ENCODE data around the gene ABHD16A.
A peak's percentile ranks its signal among the peaks of the same experiment; 100 is the strongest.

The ABHD16A gene

GRCh38 chr6:31687321-31687720, 15.8 kb downstream of the ABHD16A start:
- Histone ChIP-seq H2BK5ac (ENCODE audit: low read depth, low read length, poor library complexity, severe bottlenecking) (no peak overlapping the region), H3K18ac (ENCODE audit: low read depth in 1 of 2, low read length in 2 of 2) (no peak overlapping the region), H3K9me3 (ENCODE audit: control insufficient read depth, low read length) (no peaks in the 10 kb centered on the region), H3K4me2 (ENCODE audit: low read length, poor library complexity, severe bottlenecking) (no peak overlapping the region), H3K4me1 (ENCODE audit: control insufficient read depth, insufficient read depth, low read depth, low read length) (peaks cover 2% of the 10 kb centered on the region), H3K79me1 (replicated peaks; ENCODE audit: low read length, poor library complexity, severe bottlenecking) (peaks cover 3% of the 10 kb centered on the region), H3K9ac (ENCODE audit: low read length) (no peak overlapping the region), H3K23ac (ENCODE audit: low read length in 2 of 2) (no peak overlapping the region), H2AFZ (ENCODE audit: low read depth, low read length) (no peak overlapping the region), H2BK12ac (ENCODE audit: low read length in 2 of 2) (no peak overlapping the region), H3K14ac (ENCODE audit: low read length in 2 of 2) (no peak overlapping the region), H2BK15ac (ENCODE audit: low read depth, poor library complexity, severe bottlenecking) (no peak overlapping the region), H3K4me3 (ENCODE audit: insufficient read depth in 1 of 2, low read depth in 1 of 2, low read length in 2 of 2) (no peak overlapping the region), H3K36me3 (ENCODE audit: control insufficient read depth in 1 of 2, insufficient read depth in 2 of 2, low read depth in 1 of 2, low read length in 2 of 2) (peaks cover 71 to 75% of the 10 kb centered on the region in 2 experiments), H4K8ac (ENCODE audit: low read length) (no peak overlapping the region), H4K91ac (ENCODE audit: low read length) (no peak overlapping the region), H2BK120ac (ENCODE audit: low read depth, low read length) (no peak overlapping the region), H3K27ac (ENCODE audit: low read length, poor library complexity, severe bottlenecking) (no peak overlapping the region), H2AK5ac (ENCODE audit: low read length, severe bottlenecking) (no peak overlapping the region), H3K4ac (ENCODE audit: low read depth in 1 of 2, low read length in 2 of 2) (no peak overlapping the region), H3K27me3 (ENCODE audit: control insufficient read depth in 1 of 2, insufficient read depth in 1 of 2, low read length in 2 of 2) (no peaks in the 10 kb centered on the region)
- DNase-seq = no peak
- 96% methylated on average over 8 of the region's 8 CpGs for WGBS

GRCh38 chr6:31686483-31686882, 16.6 kb downstream of the ABHD16A start:
- peaks cover 66 to 68% of the 10 kb centered on the region in 2 experiments for H3K36me3 ChIP-seq (ENCODE audit: control insufficient read depth in 1 of 2, insufficient read depth in 2 of 2, low read depth in 1 of 2, low read length in 2 of 2)
- no peak overlapping the region for H2BK120ac ChIP-seq (ENCODE audit: low read depth, low read length)

DNA sequence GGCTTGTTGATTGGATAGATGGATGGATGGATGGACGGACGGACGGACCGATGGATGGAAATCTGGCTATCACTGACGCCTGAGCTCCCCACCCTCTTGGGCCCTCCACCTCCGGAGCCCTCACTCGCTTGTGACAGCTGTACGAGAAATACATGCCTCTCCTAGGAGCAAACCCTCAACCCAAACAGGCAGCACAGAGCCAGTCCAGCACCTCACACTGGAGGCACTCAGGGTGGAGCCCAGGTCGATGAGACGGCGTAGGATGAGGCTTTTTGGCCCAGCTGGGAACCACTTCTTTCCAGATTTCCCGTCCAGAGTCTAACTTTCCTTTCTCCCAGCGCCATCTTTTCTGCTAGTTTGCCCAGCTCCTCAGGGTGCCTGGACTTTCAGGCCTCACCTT, 19.5 kb downstream of the ABHD16A start:
- H3K36me3 ChIP-seq (ENCODE audit: control insufficient read depth in 1 of 2, insufficient read depth in 2 of 2, low read depth in 1 of 2, low read length in 2 of 2) = peaks cover 39 to 40% of the 10 kb centered on the region in 2 experiments
- WGBS = 89% methylated on average over 13 of the region's 13 CpGs

More at GRCh38 chr6:31686483-31686882, 16.6 kb downstream of the ABHD16A start:
- Histone ChIP-seq H3K14ac (ENCODE audit: low read length in 2 of 2) (no peak overlapping the region), H3K18ac (ENCODE audit: low read depth in 1 of 2, low read length in 2 of 2) (no peak overlapping the region), H3K4me1 (ENCODE audit: control insufficient read depth, insufficient read depth, low read depth, low read length) (peaks cover 7% of the 10 kb centered on the region), H2BK12ac (ENCODE audit: low read length in 2 of 2) (no peak overlapping the region), H3K9ac (ENCODE audit: low read length) (no peak overlapping the region), H3K27ac (ENCODE audit: low read length, poor library complexity, severe bottlenecking) (no peak overlapping the region), H2AFZ (ENCODE audit: low read depth, low read length) (no peak overlapping the region), H3K23ac (ENCODE audit: low read length in 2 of 2) (no peak overlapping the region), H2BK5ac (ENCODE audit: low read depth, low read length, poor library complexity, severe bottlenecking) (no peak overlapping the region), H3K4me3 (ENCODE audit: insufficient read depth in 1 of 2, low read depth in 1 of 2, low read length in 2 of 2) (no peak overlapping the region), H2BK15ac (ENCODE audit: low read depth, poor library complexity, severe bottlenecking) (no peak overlapping the region), H3K4me2 (ENCODE audit: low read length, poor library complexity, severe bottlenecking) (no peak overlapping the region), H3K9me3 (ENCODE audit: control insufficient read depth, low read length) (no peaks in the 10 kb centered on the region), H3K27me3 (ENCODE audit: control insufficient read depth in 1 of 2, insufficient read depth in 1 of 2, low read length in 2 of 2) (no peaks in the 10 kb centered on the region), H2AK5ac (ENCODE audit: low read length, severe bottlenecking) (no peak overlapping the region), H4K91ac (ENCODE audit: low read length) (no peak overlapping the region), H3K4ac (ENCODE audit: low read depth in 1 of 2, low read length in 2 of 2) (no peak overlapping the region), H4K8ac (ENCODE audit: low read length) (no peak overlapping the region), H3K79me1 (replicated peaks; ENCODE audit: low read length, poor library complexity, severe bottlenecking) (peaks cover 3% of the 10 kb centered on the region)
- no peak for DNase-seq
- 90% methylated on average over 5 of the region's 5 CpGs for WGBS

GRCh38 chr6:31681135-31681671, 21.9 kb downstream of the ABHD16A start:
- peak overlapping the region; percentile 66 for H2AFZ ChIP-seq (ENCODE audit: low read depth, low read length)
- peaks cover 12% of the 10 kb centered on the region for H3K4me1 ChIP-seq (ENCODE audit: control insufficient read depth, insufficient read depth, low read depth, low read length)
- H3K18ac ChIP-seq (ENCODE audit: low read depth in 1 of 2, low read length in 2 of 2) = peak overlapping the region; percentile 50 to 70
- H4K91ac ChIP-seq (ENCODE audit: low read length) = no peak overlapping the region
- peak overlapping the region; percentile 53 for H3K27ac ChIP-seq (ENCODE audit: low read length, poor library complexity, severe bottlenecking)
- H3K4me2 ChIP-seq (ENCODE audit: low read length, poor library complexity, severe bottlenecking) = peak overlapping the region; percentile 71
- peak overlapping the region; percentile 78 for H4K8ac ChIP-seq (ENCODE audit: low read length)
- peak overlapping the region; percentile 81 for H3K9ac ChIP-seq (ENCODE audit: low read length)
- H2BK5ac ChIP-seq (ENCODE audit: low read depth, low read length, poor library complexity, severe bottlenecking) = no peak overlapping the region
- peak; percentile 58 for DNase-seq
- H3K14ac ChIP-seq (ENCODE audit: low read length in 2 of 2) = peak overlapping the region in 1 of 2 experiments; percentile 6
- no peaks in the 10 kb centered on the region for H3K27me3 ChIP-seq (ENCODE audit: control insufficient read depth in 1 of 2, insufficient read depth in 1 of 2, low read length in 2 of 2)
- peaks cover 15 to 18% of the 10 kb centered on the region in 2 experiments for H3K36me3 ChIP-seq (ENCODE audit: control insufficient read depth in 1 of 2, insufficient read depth in 2 of 2, low read depth in 1 of 2, low read length in 2 of 2)
- H2AK5ac ChIP-seq (ENCODE audit: low read length, severe bottlenecking) = no peak overlapping the region
- peak overlapping the region in 1 of 2 experiments; percentile 38 for H2BK12ac ChIP-seq (ENCODE audit: low read length in 2 of 2)
- peak overlapping the region in 1 of 2 experiments; percentile 6 for H3K4ac ChIP-seq (ENCODE audit: low read depth in 1 of 2, low read length in 2 of 2)
- no peaks in the 10 kb centered on the region for H3K79me1 ChIP-seq (replicated peaks; ENCODE audit: low read length, poor library complexity, severe bottlenecking)
- 3% methylated on average over 38 of the region's 40 CpGs for WGBS
- H3K4me3 ChIP-seq (ENCODE audit: insufficient read depth in 1 of 2, low read depth in 1 of 2, low read length in 2 of 2) = peak overlapping the region; percentile 48 to 75
- peak overlapping the region; percentile 55 for H2BK15ac ChIP-seq (ENCODE audit: low read depth, poor library complexity, severe bottlenecking)
- no peaks in the 10 kb centered on the region for H3K9me3 ChIP-seq (ENCODE audit: control insufficient read depth, low read length)
- H3K23ac ChIP-seq (ENCODE audit: low read length in 2 of 2) = no peak overlapping the region
- peak overlapping the region; percentile 12 for H2BK120ac ChIP-seq (ENCODE audit: low read depth, low read length)

More for the DNA sequence above, 19.5 kb downstream of the ABHD16A start:
- no peak overlapping the region for H2BK15ac ChIP-seq (ENCODE audit: low read depth, poor library complexity, severe bottlenecking)
- no peak overlapping the region for H4K91ac ChIP-seq (ENCODE audit: low read length)
- peaks cover 12% of the 10 kb centered on the region for H3K4me1 ChIP-seq (ENCODE audit: control insufficient read depth, insufficient read depth, low read depth, low read length)
- no peak overlapping the region for H3K4me2 ChIP-seq (ENCODE audit: low read length, poor library complexity, severe bottlenecking)
- DNase-seq = no peak
- H3K27me3 ChIP-seq (ENCODE audit: control insufficient read depth in 1 of 2, insufficient read depth in 1 of 2, low read length in 2 of 2) = no peaks in the 10 kb centered on the region
- H3K79me1 ChIP-seq (replicated peaks; ENCODE audit: low read length, poor library complexity, severe bottlenecking) = no peaks in the 10 kb centered on the region
- no peak overlapping the region for H3K27ac ChIP-seq (ENCODE audit: low read length, poor library complexity, severe bottlenecking)
- H3K9ac ChIP-seq (ENCODE audit: low read length) = no peak overlapping the region
- H2BK120ac ChIP-seq (ENCODE audit: low read depth, low read length) = no peak overlapping the region
- no peak overlapping the region for H2BK12ac ChIP-seq (ENCODE audit: low read length in 2 of 2)
- H3K18ac ChIP-seq (ENCODE audit: low read depth in 1 of 2, low read length in 2 of 2) = no peak overlapping the region
- H4K8ac ChIP-seq (ENCODE audit: low read length) = no peak overlapping the region
- H3K23ac ChIP-seq (ENCODE audit: low read length in 2 of 2) = no peak overlapping the region
- no peak overlapping the region for H3K4me3 ChIP-seq (ENCODE audit: insufficient read depth in 1 of 2, low read depth in 1 of 2, low read length in 2 of 2)
- H2AK5ac ChIP-seq (ENCODE audit: low read length, severe bottlenecking) = no peak overlapping the region
- H2AFZ ChIP-seq (ENCODE audit: low read depth, low read length) = no peak overlapping the region
- H2BK5ac ChIP-seq (ENCODE audit: low read depth, low read length, poor library complexity, severe bottlenecking) = no peak overlapping the region
- no peak overlapping the region for H3K4ac ChIP-seq (ENCODE audit: low read depth in 1 of 2, low read length in 2 of 2)
- no peak overlapping the region for H3K14ac ChIP-seq (ENCODE audit: low read length in 2 of 2)
- H3K9me3 ChIP-seq (ENCODE audit: control insufficient read depth, low read length) = no peaks in the 10 kb centered on the region

Data from mesenchymal stem cell (in vitro differentiated cells and primary cell).